ENCODE data around the gene ELOVL6.
A peak's percentile ranks its signal among the peaks of the same experiment; 100 is the strongest.
"Not testable (repeated sequence)": the region's sequence is repeated elsewhere in the genome, so short reads cannot be mapped to it uniquely, and the experiment has no call there.

ELOVL6 gene, protein sequence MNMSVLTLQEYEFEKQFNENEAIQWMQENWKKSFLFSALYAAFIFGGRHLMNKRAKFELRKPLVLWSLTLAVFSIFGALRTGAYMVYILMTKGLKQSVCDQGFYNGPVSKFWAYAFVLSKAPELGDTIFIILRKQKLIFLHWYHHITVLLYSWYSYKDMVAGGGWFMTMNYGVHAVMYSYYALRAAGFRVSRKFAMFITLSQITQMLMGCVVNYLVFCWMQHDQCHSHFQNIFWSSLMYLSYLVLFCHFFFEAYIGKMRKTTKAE

DNA sequence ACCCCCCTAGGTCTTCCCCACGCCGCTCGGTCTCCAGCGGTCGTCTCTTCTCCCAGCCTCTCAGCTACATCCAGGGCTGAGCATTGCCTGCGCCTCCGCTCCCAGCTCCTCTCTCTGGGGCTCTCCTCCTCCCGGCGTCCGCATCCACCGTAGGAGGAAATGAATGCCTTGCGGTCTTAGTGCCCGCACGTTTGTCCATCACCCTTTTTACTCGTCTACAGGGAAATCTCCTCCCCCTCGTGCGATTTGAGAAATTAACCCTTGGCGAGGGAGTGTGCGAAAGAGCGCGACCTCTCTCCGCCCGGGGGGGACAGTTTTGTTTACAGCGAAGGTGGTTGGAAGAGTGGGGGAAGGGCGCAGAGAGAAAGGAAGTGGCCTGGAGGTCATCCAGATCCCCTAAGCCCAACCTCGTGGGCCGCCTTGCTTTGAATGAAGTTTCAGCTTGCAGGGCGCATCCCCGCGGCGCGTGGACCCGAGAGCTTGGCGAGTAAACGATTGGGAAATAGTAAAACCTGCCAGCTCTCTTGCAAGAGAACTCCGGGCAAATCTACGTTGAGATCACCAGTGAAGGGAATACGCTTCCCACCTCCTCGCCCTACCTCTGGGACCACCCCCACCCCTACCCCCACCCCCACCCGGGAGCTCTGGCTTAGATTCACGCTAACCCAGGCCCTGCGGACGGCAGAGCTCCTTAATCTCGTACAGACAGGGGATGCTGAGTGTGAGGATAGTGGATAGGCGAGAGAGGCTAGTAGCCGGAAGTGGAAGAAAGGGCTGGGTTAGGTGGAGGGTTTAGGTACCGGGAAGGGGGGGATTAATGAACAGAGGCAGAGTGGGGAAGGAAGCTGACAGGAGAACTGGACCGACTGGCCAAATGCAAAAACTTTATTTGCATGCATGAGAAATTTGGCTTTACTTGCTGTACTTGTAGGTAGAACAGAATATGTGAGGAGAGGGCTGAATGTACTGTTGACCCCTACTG is at the start of gene ELOVL6:
ELOVL6 (minus strand) TSS at position 181 of the 982 bp plus-strand sequence. CDS start 280 bp downstream, outside the sequence.
- no peak for DNase-seq (ENCODE audit: low read depth in 2 of 2)

DNA sequence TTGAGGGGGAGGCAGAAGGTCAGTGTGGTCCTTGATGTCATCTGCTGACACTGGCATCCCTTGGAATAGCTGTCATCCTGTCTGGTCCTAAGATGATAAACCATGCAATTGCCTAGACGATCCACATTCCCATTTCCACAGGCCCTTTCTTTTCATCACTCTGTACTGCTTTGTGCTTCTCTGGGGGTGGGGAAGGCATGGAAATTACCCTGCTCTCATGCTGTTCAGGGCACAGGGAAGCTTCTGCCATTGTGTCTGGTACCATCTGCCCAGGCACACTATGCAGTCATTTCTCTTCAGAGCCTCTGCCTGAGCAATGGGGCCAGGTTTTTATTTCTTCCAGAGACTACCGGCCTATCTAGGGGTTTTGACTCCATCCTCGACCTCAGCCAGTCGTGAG is 49.7 kb upstream of the ELOVL6 start:
- DNase-seq (ENCODE audit: low read depth in 2 of 2): no peak

DNA sequence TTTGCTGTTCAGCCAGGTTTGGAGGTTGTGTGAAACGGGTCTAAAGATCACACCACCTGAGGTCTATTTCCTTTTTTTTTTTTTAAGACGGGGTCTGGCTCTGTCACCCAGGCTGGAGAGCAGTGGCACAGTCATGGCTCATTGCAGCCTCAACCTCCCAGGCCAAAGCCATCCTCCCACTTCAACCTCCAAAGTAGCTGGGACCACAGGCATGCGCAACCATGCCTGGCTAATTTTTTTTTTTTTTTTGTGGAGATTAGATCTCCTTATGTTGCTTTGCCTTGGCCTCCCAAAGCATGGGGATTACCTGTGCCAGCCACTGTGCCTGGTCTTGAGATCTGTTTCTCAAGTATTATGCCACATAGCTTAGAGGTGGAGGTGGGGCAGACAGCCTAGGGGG is 49.2 kb upstream of the ELOVL6 start:
- no peak for DNase-seq (ENCODE audit: low read depth in 2 of 2)

DNA sequence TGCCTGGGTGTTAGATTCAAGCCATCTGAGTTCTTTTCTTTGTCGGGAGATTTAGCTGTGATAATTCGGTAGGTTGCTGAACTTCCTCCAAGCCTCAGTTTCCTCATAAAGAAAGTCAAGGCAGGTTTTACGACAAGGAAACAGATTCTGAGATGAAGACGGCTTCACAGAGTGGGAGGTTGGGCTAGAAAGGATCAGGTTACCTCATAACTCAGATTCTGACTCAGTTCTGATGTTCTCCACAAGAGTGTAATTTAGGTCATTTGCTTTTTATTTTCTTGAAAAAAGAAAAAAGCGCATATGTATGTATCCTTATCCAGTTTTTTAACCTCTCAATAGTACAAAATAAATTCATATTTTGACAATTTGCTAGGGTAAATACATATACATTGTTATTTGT is 47.2 kb upstream of the ELOVL6 start:
- DNase-seq (ENCODE audit: low read depth in 2 of 2): peak in 1 of 2 experiments; percentile 12

DNA sequence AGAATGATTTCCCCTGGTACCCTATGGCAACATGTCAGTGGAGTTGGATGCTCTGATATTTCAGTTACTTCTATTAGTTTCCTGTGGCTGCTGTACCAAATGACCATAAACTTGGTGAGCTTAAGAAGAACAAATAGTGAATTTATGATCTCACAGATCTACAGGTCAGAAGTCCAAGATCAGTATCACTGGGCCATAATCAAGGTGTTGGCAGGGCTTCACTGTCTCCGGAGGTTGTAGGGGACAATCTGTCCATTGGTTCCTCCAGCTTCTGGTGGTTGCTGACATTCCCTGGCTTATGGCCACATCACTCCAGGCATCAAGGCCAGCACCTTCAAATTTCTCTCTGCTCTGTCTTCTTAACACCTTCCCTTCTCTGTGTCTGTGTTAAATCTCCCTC is 37.9 kb upstream of the ELOVL6 start:
- DNase-seq (ENCODE audit: low read depth in 2 of 2): no peak

DNA sequence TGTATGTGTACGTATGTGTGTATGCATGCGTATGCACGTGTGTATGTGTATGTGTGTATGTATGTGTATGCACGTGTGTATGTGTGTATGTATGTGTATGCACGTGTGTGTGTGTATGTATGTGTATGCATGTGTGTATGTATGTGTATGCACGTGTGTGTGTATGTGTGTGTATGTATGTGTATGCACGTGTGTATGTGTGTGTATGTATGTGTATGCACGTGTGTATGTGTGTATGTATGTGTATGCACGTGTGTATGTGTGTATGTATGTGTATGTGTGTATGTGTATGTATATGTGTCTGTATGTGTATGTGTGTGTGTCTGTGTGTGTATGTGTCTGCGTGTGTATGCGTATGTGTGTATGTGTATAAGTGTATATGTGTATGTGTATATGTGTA is 35.2 kb upstream of the ELOVL6 start:
- not testable (repeated sequence) for DNase-seq (ENCODE audit: low read depth in 2 of 2)

DNA sequence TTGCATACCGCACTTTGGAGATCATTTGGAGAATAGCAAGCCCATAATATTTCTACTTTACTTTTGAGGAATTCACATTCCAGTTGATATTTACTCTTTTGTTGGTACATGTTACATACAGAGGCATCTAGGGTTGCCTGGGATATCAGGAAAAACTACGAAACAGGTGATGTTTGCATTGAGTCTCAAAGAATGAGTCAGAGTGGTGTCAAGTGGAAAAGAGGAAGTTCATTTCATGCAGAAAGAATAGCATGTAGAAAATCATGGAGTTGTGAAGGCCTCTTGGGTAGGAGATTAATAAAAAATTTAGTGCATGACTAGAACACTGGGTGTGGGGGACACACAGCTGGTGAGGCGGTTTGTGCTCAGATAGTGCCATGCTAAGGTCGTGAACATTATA is 33.5 kb upstream of the ELOVL6 start:
- DNase-seq (ENCODE audit: low read depth in 2 of 2): no peak

DNA sequence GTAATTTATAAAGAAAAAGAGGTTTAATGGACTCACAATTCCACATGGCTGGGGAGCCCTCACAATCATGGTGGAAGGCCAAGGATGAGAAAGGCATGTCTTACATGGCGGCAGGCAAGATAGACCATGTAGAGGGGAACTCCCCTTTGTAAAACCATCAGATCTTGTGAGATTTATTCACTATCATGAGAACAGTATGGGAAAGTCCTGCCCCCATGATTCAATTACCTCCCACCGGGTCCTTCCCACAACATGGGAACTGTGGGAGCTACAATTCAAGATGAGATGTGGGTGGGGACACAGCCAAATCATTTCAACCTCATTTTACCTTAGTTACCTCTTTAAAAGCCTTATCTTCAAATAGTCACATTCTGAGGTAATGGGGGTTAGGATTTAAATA is 30.9 kb upstream of the ELOVL6 start:
- no peak for DNase-seq (ENCODE audit: low read depth in 2 of 2)

DNA sequence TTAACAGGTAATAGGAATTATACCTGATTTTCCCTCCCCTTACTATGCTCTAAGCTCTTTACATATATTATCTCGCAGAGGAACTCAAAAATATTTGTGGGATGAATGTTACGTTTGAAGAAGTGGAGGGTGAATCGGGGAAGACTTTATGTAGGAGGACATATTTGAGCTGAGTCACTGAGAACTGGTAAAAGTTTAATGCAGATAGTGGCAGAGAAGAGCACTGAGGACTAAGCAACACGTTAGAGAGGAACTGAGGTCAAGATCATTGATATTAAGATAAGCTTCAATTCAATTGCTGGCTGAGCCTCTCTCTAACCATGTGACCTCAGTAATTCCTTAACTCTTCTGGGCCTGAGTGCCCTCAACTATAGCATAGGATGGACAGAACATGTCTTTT is 26.4 kb upstream of the ELOVL6 start:
- no peak for DNase-seq (ENCODE audit: low read depth in 2 of 2)

DNA sequence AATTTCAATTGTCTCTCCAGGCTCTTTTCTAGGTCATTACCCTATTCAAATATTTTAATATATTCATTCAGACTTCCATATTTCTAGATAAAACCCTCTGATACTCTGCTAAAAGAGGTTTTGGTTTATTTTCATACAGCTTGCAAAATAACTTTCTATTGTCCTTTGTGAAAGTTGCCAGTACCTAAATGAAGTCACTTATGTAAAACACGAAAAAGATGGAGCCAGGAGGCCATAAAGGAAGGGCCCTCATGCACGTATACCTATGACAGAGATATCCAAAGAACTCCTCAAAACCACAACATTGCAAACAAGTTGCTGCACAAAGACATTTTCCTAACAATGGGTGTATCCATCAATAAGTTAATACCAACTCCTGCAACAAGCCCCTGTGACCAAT is 25.7 kb upstream of the ELOVL6 start:
- no peak for DNase-seq (ENCODE audit: low read depth in 2 of 2)

DNA sequence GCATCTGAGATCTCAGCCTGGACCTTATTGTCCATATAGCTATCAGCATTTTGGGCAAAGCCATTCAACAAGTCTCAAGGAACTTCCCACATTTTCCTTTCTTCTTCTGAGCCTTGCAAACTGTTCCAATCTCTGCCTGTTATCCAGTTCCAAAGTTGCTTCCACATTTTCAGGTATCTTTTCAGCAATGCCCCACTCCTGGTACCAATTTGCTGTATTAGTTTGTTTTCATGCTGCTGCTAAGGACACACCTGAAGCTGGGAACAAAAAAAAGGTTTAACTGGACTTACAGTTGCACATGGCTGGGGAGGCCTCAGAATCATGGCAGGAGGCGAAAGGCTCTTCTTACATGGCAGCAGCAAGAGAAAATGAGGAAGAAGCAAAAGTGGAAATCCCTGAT is 20.5 kb upstream of the ELOVL6 start:
- not testable (repeated sequence) for DNase-seq (ENCODE audit: low read depth in 2 of 2)

DNA sequence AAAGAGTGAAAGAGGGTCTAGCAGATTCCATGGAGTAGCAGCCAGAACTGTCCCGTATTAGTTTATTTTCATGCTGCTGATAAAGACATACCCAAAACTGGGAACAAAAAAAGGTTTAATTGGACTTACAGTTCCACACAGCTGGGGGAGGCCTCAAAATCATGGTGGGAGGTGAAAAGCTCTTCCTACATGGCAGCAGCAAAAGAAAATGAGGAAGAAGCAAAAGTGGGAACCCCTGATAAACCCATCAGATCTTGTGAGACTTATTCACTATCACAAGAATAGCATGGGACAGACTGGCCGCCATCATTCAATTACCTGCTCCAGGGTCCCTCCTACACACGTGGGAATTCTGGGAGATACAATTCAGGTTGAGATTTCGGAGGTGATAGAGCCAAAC is 18.8 kb upstream of the ELOVL6 start:
- DNase-seq (ENCODE audit: low read depth in 2 of 2): not testable (repeated sequence)

DNA sequence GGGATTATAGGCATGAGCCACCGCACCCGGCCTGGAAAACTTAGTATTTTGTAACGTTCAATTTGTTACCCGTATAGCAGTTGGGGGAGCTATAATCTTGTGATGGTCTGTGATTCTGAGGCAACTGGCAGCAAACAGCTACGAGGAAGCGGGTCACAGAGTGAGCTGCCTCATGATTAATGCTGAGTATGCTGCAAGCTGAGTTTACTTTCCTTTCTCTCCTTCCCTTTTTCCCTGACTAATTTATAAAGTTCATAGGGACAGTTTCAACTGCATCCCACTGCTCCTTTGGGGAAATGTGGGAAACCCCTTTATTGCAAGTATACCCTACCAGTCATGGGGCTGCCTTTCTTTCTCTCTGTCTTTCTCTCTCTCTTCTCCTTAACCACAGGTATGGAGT is 17.7 kb upstream of the ELOVL6 start:
- no peak for DNase-seq (ENCODE audit: low read depth in 2 of 2)

DNA sequence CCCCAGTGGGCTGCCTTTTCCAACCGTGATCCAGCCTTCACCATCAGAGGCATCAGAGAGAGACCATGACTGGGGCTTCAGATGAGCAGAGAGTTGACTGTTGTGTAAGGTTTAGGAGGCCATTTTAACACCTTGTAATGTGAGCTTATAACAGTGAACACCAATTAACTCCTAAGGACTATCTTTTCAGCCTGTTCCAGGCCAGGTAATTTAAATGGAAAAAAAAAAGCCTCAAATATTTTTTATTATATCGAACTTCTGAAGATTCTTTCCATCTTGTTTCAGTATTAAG is 13.3 kb upstream of the ELOVL6 start:
- no peak for DNase-seq (ENCODE audit: low read depth in 2 of 2)

DNA sequence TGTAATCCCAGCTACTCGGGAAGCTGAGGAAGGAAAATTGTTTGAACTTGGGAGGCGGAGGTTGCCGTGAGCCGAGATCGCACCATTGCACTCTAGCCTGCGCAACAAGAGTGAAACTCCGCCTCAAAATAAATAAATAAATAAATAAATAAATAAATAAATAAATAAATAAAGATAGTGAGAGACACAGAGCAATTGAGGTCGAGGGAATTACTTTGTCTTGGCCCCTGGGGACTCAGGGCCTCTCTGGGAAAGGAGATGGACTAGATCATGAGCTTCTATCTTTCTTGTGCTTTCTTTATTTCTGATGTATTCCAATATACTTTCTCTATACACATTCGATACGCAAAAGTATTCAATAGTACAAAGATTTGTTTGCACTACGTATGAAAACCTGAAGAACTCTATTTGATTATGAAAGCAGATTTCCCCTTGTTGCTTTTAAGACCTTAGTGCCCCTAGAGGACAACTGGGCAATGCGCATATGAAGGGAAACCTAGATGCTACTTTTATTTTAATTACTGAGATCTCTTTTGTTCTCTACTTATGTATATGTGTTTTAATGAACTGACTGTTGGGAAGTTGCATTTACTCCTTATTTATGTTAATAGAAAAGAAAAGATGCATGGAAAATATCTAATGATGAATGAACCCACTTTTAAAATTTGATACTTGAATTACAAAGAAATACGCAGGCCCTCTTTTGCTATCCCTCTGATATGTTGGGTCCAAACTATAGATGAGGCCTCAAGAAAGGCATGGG is 12.8 kb upstream of the ELOVL6 start:
- no peak for DNase-seq (ENCODE audit: low read depth in 2 of 2)

DNA sequence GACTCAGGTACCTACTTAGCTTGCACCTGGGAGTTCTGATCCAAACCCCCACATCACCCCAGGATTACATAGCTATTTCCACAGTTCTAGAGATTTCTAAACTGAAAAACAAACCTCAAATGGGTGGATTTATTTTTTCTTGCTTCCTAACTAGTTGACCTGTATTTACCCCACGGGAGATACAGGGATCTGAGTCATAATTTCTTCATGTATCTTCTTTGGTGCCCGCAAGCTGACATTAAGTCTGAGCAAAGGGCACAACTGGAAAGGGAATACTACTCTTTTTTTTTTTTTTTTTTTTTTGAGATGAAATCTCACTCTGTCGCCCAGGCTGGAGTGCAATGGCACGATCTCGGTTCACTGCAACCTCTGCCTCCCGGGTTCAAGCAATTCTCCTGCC is 10.0 kb upstream of the ELOVL6 start:
- DNase-seq (ENCODE audit: low read depth in 2 of 2): no peak

DNA sequence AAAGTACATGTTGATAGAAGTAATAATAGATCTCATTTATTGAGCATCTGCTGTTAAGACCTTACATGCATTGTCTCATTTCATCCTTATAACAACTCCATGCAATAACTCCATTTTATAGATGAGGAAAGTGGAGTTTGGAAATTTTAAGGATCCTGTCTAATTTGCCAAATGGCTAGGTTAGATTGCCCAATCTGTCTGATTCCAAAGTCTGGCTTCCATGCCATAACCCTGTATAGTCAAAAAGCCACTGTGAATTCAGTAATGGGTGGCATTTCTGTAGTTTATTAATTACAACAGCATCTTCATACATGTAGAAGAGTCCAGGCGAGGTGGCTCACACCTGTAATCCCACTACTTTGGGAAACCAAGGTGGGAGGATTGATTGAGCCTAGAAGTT is 8.8 kb upstream of the ELOVL6 start:
- no peak for DNase-seq (ENCODE audit: low read depth in 2 of 2)

DNA sequence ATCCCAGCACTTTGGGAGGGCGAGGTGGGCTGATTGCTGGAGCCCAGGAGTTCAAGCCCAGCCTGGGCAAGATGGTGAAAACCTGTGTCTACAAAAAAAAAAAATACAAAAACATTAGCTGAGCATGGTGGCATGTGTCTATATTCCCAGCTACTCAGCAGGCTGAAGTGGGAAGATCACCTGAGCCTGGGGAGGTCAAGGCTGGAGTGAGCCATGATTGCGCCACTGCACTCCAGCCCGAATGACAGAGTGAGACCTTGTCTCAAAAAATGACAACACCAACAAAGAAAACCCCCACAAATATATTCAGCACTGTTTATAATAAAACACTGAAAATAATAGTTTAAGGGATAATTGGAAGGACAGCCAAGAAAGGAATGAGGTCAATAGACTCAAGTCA is 3.6 kb upstream of the ELOVL6 start:
- DNase-seq (ENCODE audit: low read depth in 2 of 2): no peak

DNA sequence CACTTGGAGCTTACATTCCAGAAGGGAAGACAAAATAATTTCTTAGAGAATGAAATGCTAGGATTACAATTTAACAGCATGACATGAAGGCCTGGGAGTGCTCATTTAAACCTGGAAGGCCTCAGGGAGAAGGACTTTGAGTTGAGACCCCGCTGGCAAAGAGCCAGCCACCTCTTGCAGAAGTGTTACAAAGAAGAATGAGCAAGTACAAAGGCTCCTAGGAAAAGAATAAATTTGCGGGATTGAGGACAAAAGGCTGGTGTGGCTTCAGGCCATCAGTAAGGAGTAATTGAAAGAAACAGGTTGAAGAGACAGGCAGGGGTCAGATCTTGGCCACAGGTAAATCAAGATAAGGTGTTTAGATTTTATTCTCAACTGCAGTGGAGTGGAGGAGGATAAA is 3.1 kb upstream of the ELOVL6 start:
- no peak for DNase-seq (ENCODE audit: low read depth in 2 of 2)

DNA sequence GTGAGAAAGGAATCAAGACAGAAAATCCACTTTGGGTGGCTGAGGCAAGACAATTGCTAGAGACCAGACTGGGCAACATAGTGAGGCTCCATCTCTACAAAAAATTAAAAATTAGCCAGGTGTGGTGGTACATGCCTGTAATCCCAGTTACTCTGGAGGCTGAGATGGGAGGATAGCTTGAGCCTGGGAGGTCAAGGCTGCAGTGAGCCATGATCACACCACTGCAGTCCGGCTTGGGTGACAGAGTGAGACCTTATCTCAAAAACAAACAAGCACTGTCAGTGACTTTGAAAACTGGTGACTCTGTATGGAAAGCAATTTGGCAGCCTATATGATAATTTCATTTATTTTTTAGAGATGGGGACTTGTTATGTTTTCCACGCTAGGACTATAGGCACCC is 2.3 kb upstream of the ELOVL6 start:
- DNase-seq (ENCODE audit: low read depth in 2 of 2): no peak

DNA sequence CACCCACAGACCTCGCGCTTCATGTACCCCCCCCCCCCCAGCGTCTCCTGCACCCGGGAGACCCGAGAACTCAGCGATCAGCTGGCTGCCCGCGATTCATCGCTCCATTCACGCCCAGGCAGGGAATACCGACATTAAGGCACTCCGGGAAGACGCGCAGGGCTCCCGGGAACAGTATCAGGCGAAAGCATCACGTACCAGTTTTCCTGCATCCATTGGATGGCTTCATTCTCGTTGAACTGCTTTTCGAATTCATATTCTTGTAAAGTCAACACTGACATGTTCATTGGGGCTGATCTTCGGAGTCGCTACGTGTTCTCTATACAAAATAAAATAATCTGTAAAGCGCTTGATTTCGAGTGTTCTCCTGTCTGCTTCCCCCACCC is 373 bp downstream of the ELOVL6 start:
- DNase-seq (ENCODE audit: low read depth in 2 of 2): no peak

DNA sequence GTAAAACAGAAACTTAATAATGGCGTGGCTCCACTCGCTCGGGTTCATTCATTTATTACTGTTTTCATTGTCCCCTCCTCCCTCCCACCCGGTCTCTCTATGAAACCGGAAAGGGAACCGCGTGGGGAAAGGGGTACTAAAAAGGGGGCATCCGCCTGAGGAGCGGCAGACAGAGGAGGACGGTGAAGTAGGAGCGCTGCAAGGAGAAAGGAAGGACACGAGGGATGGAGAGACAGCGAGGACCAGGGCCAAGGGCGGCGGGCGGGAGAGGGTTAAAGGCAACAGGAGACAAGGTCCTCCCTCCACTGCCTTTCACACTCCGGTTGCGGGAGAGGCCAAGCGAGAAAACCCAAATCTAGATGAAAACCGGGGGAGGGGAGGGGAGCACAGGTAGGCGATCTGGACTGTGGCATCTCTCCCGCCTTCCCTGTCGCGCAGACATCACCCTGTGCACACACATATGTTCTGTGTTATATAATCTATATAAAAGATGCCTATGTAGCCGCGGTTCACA is 829 bp downstream of the ELOVL6 start:
- no peak for DNase-seq (ENCODE audit: low read depth in 2 of 2)

Measured in fibroblast of skin of left biceps (primary cell).